Lower leg skin (tissue), 3 donors: ENCODE results near the gene VRTN.

Experiments used
- CTCF ChIP-seq, 3 donors: fragments of 450-650 bp; IDR thresholded peaks; one replicate each; pipeline ENCODE4 v1.5.1; 2016; ENCODE audit warnings: antibody characterized with exemption in 3 of 3, mild to moderate bottlenecking in 3 of 3, moderate library complexity in 2 of 3
- POLR2A ChIP-seq, 2 donors: fragments of 450-650 bp; IDR thresholded peaks; one replicate each; pipeline ENCODE4 v1.6.1; 2016 to 2017; ENCODE audit warnings: antibody characterized with exemption in 2 of 2, mild to moderate bottlenecking in 1 of 2, moderate library complexity in 1 of 2

- TF ChIP-seq POLR2A (IDR thresholded peaks at IDR 0.05) (no peak), CTCF (IDR thresholded peaks at IDR 0.05) (no peak)
Observed at GRCh38 chr14:74380172-74380571, 31.9 kb downstream of the VRTN start.
